Muscle layer of duodenum (tissue), 2 donors: ENCODE measurements around the gene ATP9A.
"Not testable (repeated sequence)": the region's sequence is repeated elsewhere in the genome, so short reads cannot be mapped to it uniquely, and the experiment has no call there.

ENCODE experiments used
- H3K27ac ChIP-seq: one replicate; pipeline ENCODE4 v1.7.0; 2013; ENCODE audit warnings: mild to moderate bottlenecking, low read length
- H3K27me3 ChIP-seq: one replicate; pipeline ENCODE4 v1.7.0; 2013; ENCODE audit warnings: low read depth, mild to moderate bottlenecking, control low read depth, low read length
- H3K36me3 ChIP-seq, 2 donors: one replicate each; pipeline ENCODE4 v1.7.0; 2013; ENCODE audit warnings: low read length in 2 of 2, control low read depth in 1 of 2, mild to moderate bottlenecking in 1 of 2; ENCODE audit not compliant: insufficient read depth in 2 of 2, control insufficient read depth in 1 of 2
- H3K4me1 ChIP-seq, 2 donors: one replicate each; pipeline ENCODE4 v1.7.0; 2013; ENCODE audit warnings: low read length in 2 of 2, mild to moderate bottlenecking in 2 of 2, control low read depth in 1 of 2, moderate library complexity in 1 of 2; ENCODE audit not compliant: insufficient read depth in 2 of 2, control insufficient read depth in 1 of 2
- H3K4me3 ChIP-seq, 2 donors: one replicate each; pipeline ENCODE4 v1.7.0; 2013; ENCODE audit warnings: low read length in 2 of 2, low read depth in 1 of 2, mild to moderate bottlenecking in 1 of 2
- H3K9me3 ChIP-seq, 2 donors: one replicate each; pipeline ENCODE4 v1.7.0; 2013; ENCODE audit warnings: low read length in 2 of 2, control low read depth in 1 of 2, mild to moderate bottlenecking in 1 of 2; ENCODE audit not compliant: control insufficient read depth in 1 of 2
- donor health status: healthy.

ATP9A gene

GRCh38 chr20:51767867-51768758, at the start of gene ATP9A:
ATP9A (minus strand) TSS chr20:51768390; CDS start chr20:51768369, 21 bp downstream.
- no peaks in the 10 kb centered on the region for H3K4me1 ChIP-seq
- H3K4me3 ChIP-seq: peak within 1 kb of the TSS; percentile 81 to 93
- no peaks in the 10 kb centered on the region for H3K27me3 ChIP-seq
- H3K36me3 ChIP-seq: no peaks in the 10 kb centered on the region
- no peaks in the 10 kb centered on the region for H3K9me3 ChIP-seq
- peak within 1 kb of the TSS; percentile 77 for H3K27ac ChIP-seq

GRCh38 chr20:51816856-51817255, 48.7 kb upstream of the ATP9A start:
- not testable (repeated sequence) for H3K4me1 ChIP-seq, H3K9me3 ChIP-seq, H3K27me3 ChIP-seq, H3K36me3 ChIP-seq, H3K4me3 ChIP-seq, H3K27ac ChIP-seq

- H3K36me3 ChIP-seq: no peaks in the 10 kb centered on the region
- no peaks in the 10 kb centered on the region for H3K4me1 ChIP-seq
- H3K9me3 ChIP-seq: no peaks in the 10 kb centered on the region
- H3K4me3 ChIP-seq: no peak overlapping the region
- H3K27me3 ChIP-seq: no peaks in the 10 kb centered on the region
- no peak overlapping the region for H3K27ac ChIP-seq
These were observed 47.3 kb upstream of the ATP9A start for GRCh38 chr20:51815383-51816076.

- H3K4me3 ChIP-seq: no peak overlapping the region
These were observed 44.7 kb upstream of the ATP9A start for GRCh38 chr20:51812861-51813260.

GRCh38 chr20:51811514-51812128, 43.4 kb upstream of the ATP9A start:
- no peaks in the 10 kb centered on the region for H3K27me3 ChIP-seq
- no peak overlapping the region for H3K27ac ChIP-seq
- no peaks in the 10 kb centered on the region for H3K36me3 ChIP-seq
- no peaks in the 10 kb centered on the region for H3K4me1 ChIP-seq
- H3K9me3 ChIP-seq: no peaks in the 10 kb centered on the region
- H3K4me3 ChIP-seq: no peak overlapping the region

More at GRCh38 chr20:51812861-51813260, 44.7 kb upstream of the ATP9A start:
- H3K27me3 ChIP-seq: no peaks in the 10 kb centered on the region
- no peaks in the 10 kb centered on the region for H3K4me1 ChIP-seq
- H3K9me3 ChIP-seq: no peaks in the 10 kb centered on the region
- H3K27ac ChIP-seq: no peak overlapping the region
- H3K36me3 ChIP-seq: no peaks in the 10 kb centered on the region

GRCh38 chr20:51811042-51811355, 42.8 kb upstream of the ATP9A start:
- H3K4me1 ChIP-seq: no peaks in the 10 kb centered on the region
- no peaks in the 10 kb centered on the region for H3K27me3 ChIP-seq
- no peaks in the 10 kb centered on the region for H3K36me3 ChIP-seq
- H3K27ac ChIP-seq: no peak overlapping the region
- H3K4me3 ChIP-seq: no peak overlapping the region
- no peaks in the 10 kb centered on the region for H3K9me3 ChIP-seq

GRCh38 chr20:51810155-51811041, 42.2 kb upstream of the ATP9A start:
- H3K9me3 ChIP-seq: no peaks in the 10 kb centered on the region
- no peaks in the 10 kb centered on the region for H3K27me3 ChIP-seq
- H3K4me3 ChIP-seq: no peak overlapping the region
- no peaks in the 10 kb centered on the region for H3K4me1 ChIP-seq
- no peaks in the 10 kb centered on the region for H3K36me3 ChIP-seq
- H3K27ac ChIP-seq: no peak overlapping the region

GRCh38 chr20:51807720-51808250, 39.6 kb upstream of the ATP9A start:
- H3K27ac ChIP-seq: no peak overlapping the region
- no peaks in the 10 kb centered on the region for H3K36me3 ChIP-seq
- H3K4me3 ChIP-seq: no peak overlapping the region
- H3K9me3 ChIP-seq: no peaks in the 10 kb centered on the region
- no peaks in the 10 kb centered on the region for H3K4me1 ChIP-seq
- H3K27me3 ChIP-seq: no peaks in the 10 kb centered on the region

GRCh38 chr20:51804754-51805153, 36.6 kb upstream of the ATP9A start:
- Histone ChIP-seq H3K9me3 (no peaks in the 10 kb centered on the region), H3K4me1 (peaks cover 0 to 25% of the 10 kb centered on the region in 2 donors), H3K27me3 (peaks cover 19% of the 10 kb centered on the region)

GRCh38 chr20:51803148-51803854, 35.1 kb upstream of the ATP9A start:
- peaks cover 0 to 25% of the 10 kb centered on the region in 2 donors for H3K4me1 ChIP-seq
- no peak overlapping the region for H3K27ac ChIP-seq
- peaks cover 31% of the 10 kb centered on the region for H3K27me3 ChIP-seq
- no peak overlapping the region for H3K4me3 ChIP-seq
- H3K9me3 ChIP-seq: no peaks in the 10 kb centered on the region
- no peaks in the 10 kb centered on the region for H3K36me3 ChIP-seq

More at GRCh38 chr20:51804754-51805153, 36.6 kb upstream of the ATP9A start:
- H3K27ac ChIP-seq: no peak overlapping the region
- H3K4me3 ChIP-seq: no peak overlapping the region
- H3K36me3 ChIP-seq: no peaks in the 10 kb centered on the region
